ENCODE data around the gene PEX10.

GRCh38 chr1:2449636-2450454, 37.5 kb upstream of the PEX10 start:
- TF ChIP-seq CTCF (conservative IDR thresholded peaks at IDR 0.05) (no peak), EZH2 (IDR thresholded peaks at IDR 0.05; ENCODE audit: low read depth) (no peak)

Measured in PC-9 (cell line).